Measurements from ENCODE around the gene OR14A2.
"Not testable (repeated sequence)": the region's sequence is repeated elsewhere in the genome, so short reads cannot be mapped to it uniquely, and the experiment has no call there.

Gene OR14A2

GRCh38 chr1:247748041-247748440 is at the start of gene OR14A2:
TSS of gene OR14A2 (minus strand) at chr1:247748141.
- peak; percentile 17 for DNase-seq (ENCODE audit: insufficient read length, low spot score)
- FAIRE-seq = no peak

- DNase-seq (ENCODE audit: insufficient read length, low spot score) = no peak
Observed at GRCh38 chr1:247797518-247797917, 49.6 kb upstream of the OR14A2 start.

GRCh38 chr1:247769603-247770002 is 21.7 kb upstream of the OR14A2 start:
- DNase-seq (ENCODE audit: insufficient read length, low spot score) (no peak), FAIRE-seq (no peak)

More at GRCh38 chr1:247797518-247797917, 49.6 kb upstream of the OR14A2 start:
- no peak for FAIRE-seq

GRCh38 chr1:247760456-247760855 is 12.5 kb upstream of the OR14A2 start, which contains the start of gene OR1C1:
TSS of gene OR1C1 (minus strand) at chr1:247760556. CDS start at chr1:247758406, 2,150 bp downstream.
- FAIRE-seq (no peak), DNase-seq (ENCODE audit: insufficient read length, low spot score) (no peak)

- not testable (repeated sequence) for DNase-seq (ENCODE audit: insufficient read length, low spot score); FAIRE-seq
Observed at GRCh38 chr1:247754311-247754710, 6.4 kb upstream of the OR14A2 start.

- no peak for FAIRE-seq
- no peak for DNase-seq (ENCODE audit: insufficient read length, low spot score)
Observed at GRCh38 chr1:247749870-247750269, 1.9 kb upstream of the OR14A2 start.

- DNase-seq (ENCODE audit: insufficient read length, low spot score) = peak; percentile 55
- FAIRE-seq = no peak
Observed at GRCh38 chr1:247747616-247748015, 325 bp downstream of the OR14A2 start.

- FAIRE-seq (peak; percentile 44), DNase-seq (ENCODE audit: insufficient read length, low spot score) (peak; percentile 42)
Observed at GRCh38 chr1:247746391-247746935, 1.5 kb downstream of the OR14A2 start.

GRCh38 chr1:247742215-247742760 is 5.7 kb downstream of the OR14A2 start:
- peak; percentile 93 for FAIRE-seq
- DNase-seq (ENCODE audit: insufficient read length, low spot score) = not testable (repeated sequence)

GRCh38 chr1:247741756-247742155 is 6.2 kb downstream of the OR14A2 start:
- peak; percentile 52 for FAIRE-seq

GRCh38 chr1:247740721-247741120 is 7.2 kb downstream of the OR14A2 start:
- DNase-seq (ENCODE audit: insufficient read length, low spot score) = peak; percentile 48
- FAIRE-seq = peak; percentile 42

More at GRCh38 chr1:247741756-247742155, 6.2 kb downstream of the OR14A2 start:
- DNase-seq (ENCODE audit: insufficient read length, low spot score) = no peak

- DNase-seq (ENCODE audit: insufficient read length, low spot score) (no peak), FAIRE-seq (no peak)
Observed at GRCh38 chr1:247738315-247738714, 9.6 kb downstream of the OR14A2 start, which contains the start of gene OR14K1. TSS of gene OR14K1 (plus strand) at chr1:247738615. CDS start at chr1:247738615, 0 bp downstream.

GRCh38 chr1:247721222-247721621 is 26.7 kb downstream of the OR14A2 start:
- DNase-seq (ENCODE audit: insufficient read length, low spot score) (no peak), FAIRE-seq (no peak)

- DNase-seq (ENCODE audit: insufficient read length, low spot score) (no peak), FAIRE-seq (no peak)
Observed at GRCh38 chr1:247716546-247716945, 31.4 kb downstream of the OR14A2 start, which contains the start of gene OR6F1. TSS of gene OR6F1 (minus strand) at chr1:247716646. CDS start at chr1:247712755, 3,891 bp downstream.

- DNase-seq (ENCODE audit: insufficient read length, low spot score) = no peak
- FAIRE-seq = no peak
Observed at GRCh38 chr1:247713753-247714152, 34.2 kb downstream of the OR14A2 start.

- DNase-seq (ENCODE audit: insufficient read length, low spot score); FAIRE-seq: not testable (repeated sequence)
Observed at GRCh38 chr1:247710681-247711080, 37.3 kb downstream of the OR14A2 start.

- DNase-seq (ENCODE audit: insufficient read length, low spot score) (no peak), FAIRE-seq (no peak)
Observed at GRCh38 chr1:247701338-247701737, 46.6 kb downstream of the OR14A2 start.

GRCh38 chr1:247681288-247681897 is 66.5 kb downstream of the OR14A2 start:
- FAIRE-seq (peak; percentile 81), DNase-seq (ENCODE audit: insufficient read length, low spot score) (peak; percentile 63)

GRCh38 chr1:247680171-247680570 is 67.8 kb downstream of the OR14A2 start:
- no peak for DNase-seq (ENCODE audit: insufficient read length, low spot score)
- no peak for FAIRE-seq

- FAIRE-seq = no peak
- no peak for DNase-seq (ENCODE audit: insufficient read length, low spot score)
Observed at GRCh38 chr1:247679639-247680038, 68.3 kb downstream of the OR14A2 start, which contains the start of gene OR13G1. TSS of gene OR13G1 (minus strand) at chr1:247679739. CDS start at chr1:247673041, 6,698 bp downstream.

Measured in HTR-8/SVneo (cell line).